ENCODE results near the gene ASTN1.

ASTN1 gene

DNA sequence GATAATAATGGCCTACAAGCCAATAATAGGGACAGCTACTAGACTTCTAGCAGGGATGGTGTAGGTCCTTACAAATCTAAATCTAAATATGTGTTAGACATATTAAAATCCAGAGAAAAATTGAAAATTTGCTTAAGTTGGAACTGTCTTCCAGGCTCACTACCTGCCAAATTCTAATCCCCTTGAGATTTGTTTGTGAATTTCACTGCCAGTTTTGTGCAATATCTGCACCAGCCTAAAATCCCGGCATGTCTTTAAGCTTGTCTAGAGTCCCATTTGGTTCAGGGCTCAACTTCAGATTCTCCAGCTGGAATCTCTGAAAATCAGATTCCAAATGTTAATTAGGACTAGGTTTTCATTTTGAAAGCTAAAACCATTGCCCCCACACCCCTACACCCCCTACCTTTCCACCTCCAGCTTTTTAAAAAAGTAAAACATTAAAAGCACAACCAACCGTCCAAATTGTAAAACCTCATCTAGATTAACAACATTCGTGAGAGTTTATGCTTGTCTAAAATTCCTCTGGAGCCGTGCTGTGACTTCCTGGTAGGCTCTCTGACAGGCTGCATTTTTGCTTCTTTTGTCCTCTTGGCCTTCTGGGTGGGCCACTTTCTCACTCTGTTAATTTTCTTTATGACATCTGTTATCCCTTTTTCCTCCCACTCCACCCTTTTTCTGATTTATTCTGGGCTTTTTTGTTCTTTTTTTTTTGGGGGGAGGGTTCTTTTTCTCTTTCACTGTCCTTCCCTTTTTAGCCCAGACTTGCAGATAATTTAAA is 352.8 kb downstream of the ASTN1 start:
- no peak for DNase-seq

- DNase-seq: no peak
Observed at GRCh38 chr1:176809292-176809691, 355.2 kb downstream of the ASTN1 start.
